Peyer's patch (tissue), 4 donors: Measurements from ENCODE around the gene FOCAD. TPM values are rescaled to one million over a fixed set of nuclear protein-coding genes. Genes with fewer than 3 reads are reported as not detected.

Source experiments
- DNase-seq, 3 donors: peaks; one replicate each; pipeline ENCODE4 v3.0.0-alpha.2; 2017 to 2019
- H3K27ac ChIP-seq, 4 donors: fragments of 200-600 bp; sonication (generic); one replicate each; pipeline ENCODE4 v1.5.1; 2016 to 2019
- H3K27me3 ChIP-seq, 2 donors: fragments of 200-600 bp; sonication (generic); one replicate each; pipeline ENCODE4 v1.5.1; 2019
- H3K36me3 ChIP-seq, 3 donors: fragments of 200-600 bp; sonication (generic); one replicate each; pipeline ENCODE4 v1.5.1; 2016 to 2019
- H3K4me1 ChIP-seq, 4 donors: fragments of 200-600 bp; sonication (generic); one replicate each; pipeline ENCODE4 v1.5.1; 2016 to 2019
- H3K4me3 ChIP-seq, 4 donors: fragments of 200-600 bp; sonication (generic); 1 replicate in 3 of 4; 2 replicates in 1 of 4; pipeline ENCODE4 v1.5.1; 2016 to 2019; ENCODE audit warnings: mild to moderate bottlenecking in 1 of 4
- H3K9me3 ChIP-seq, 4 donors: fragments of 200-600 bp; sonication (generic); one replicate each; pipeline ENCODE4 v1.5.1; 2016 to 2019; ENCODE audit warnings: mild to moderate bottlenecking in 1 of 4
- CTCF ChIP-seq, 6 experiments: fragments of 450-650 bp in 4 of 6; fragments of 200-600 bp in 2 of 6; sonication (generic) in 1 of 6; IDR thresholded peaks; one replicate each; pipeline ENCODE4 v1.5.1; 2017 to 2019; ENCODE audit warnings: antibody characterized with exemption in 6 of 6, mild to moderate bottlenecking in 3 of 6, moderate library complexity in 1 of 6
- POLR2A ChIP-seq, 2 donors: fragments of 450-650 bp; IDR thresholded peaks; one replicate each; pipeline ENCODE4 v1.5.1; 2017; ENCODE audit warnings: antibody characterized with exemption in 2 of 2, mild to moderate bottlenecking in 2 of 2, moderate library complexity in 2 of 2
- total RNA-seq, 4 donors: library from RNA; depleted of rRNA; stranded (reverse); fragments of >200 nt; gene quantifications; one replicate each; pipeline ENCODE4 v1.1.0, GENCODE V29; 2016

Gene FOCAD
- total RNA-seq, 4 donors from 2014 or later = 19.4 to 42.1 (median 28.7) TPM

- DNase-seq = no peak
- TF ChIP-seq CTCF (IDR thresholded peaks at IDR 0.05) = no peak
- no peak for TF ChIP-seq POLR2A (IDR thresholded peaks at IDR 0.05)
- H3K27ac ChIP-seq = no peak overlapping the region
- no peaks in the 10 kb centered on the region for H3K4me1 ChIP-seq
- no peaks in the 10 kb centered on the region for H3K9me3 ChIP-seq
- no peaks in the 10 kb centered on the region for H3K36me3 ChIP-seq
- H3K4me3 ChIP-seq = no peak overlapping the region
- no peaks in the 10 kb centered on the region for H3K27me3 ChIP-seq
These were observed 62.9 kb downstream of the FOCAD start for GRCh38 chr9:20746967-20747366.

GRCh38 chr9:20749496-20750198 lies 65.6 kb downstream of the FOCAD start:
- TF ChIP-seq POLR2A (IDR thresholded peaks at IDR 0.05) = no peak
- no peak for TF ChIP-seq CTCF (IDR thresholded peaks at IDR 0.05)
- no peaks in the 10 kb centered on the region for H3K9me3 ChIP-seq
- H3K4me3 ChIP-seq = no peak overlapping the region
- H3K4me1 ChIP-seq = no peaks in the 10 kb centered on the region
- H3K27me3 ChIP-seq = no peaks in the 10 kb centered on the region
- H3K27ac ChIP-seq = no peak overlapping the region
- H3K36me3 ChIP-seq = no peaks in the 10 kb centered on the region
- no peak for DNase-seq

GRCh38 chr9:20753761-20754160 lies 69.7 kb downstream of the FOCAD start:
- H3K36me3 ChIP-seq = no peaks in the 10 kb centered on the region
- TF ChIP-seq CTCF (IDR thresholded peaks at IDR 0.05) = no peak
- TF ChIP-seq POLR2A (IDR thresholded peaks at IDR 0.05) = no peak
- H3K9me3 ChIP-seq = no peaks in the 10 kb centered on the region
- no peak overlapping the region for H3K4me3 ChIP-seq
- DNase-seq = no peak
- H3K4me1 ChIP-seq = no peaks in the 10 kb centered on the region
- H3K27ac ChIP-seq = no peak overlapping the region
- H3K27me3 ChIP-seq = no peaks in the 10 kb centered on the region

GRCh38 chr9:20754556-20754955 lies 70.5 kb downstream of the FOCAD start:
- no peak for DNase-seq

GRCh38 chr9:20760246-20760891 lies 76.3 kb downstream of the FOCAD start:
- no peak for DNase-seq
- H3K9me3 ChIP-seq = no peaks in the 10 kb centered on the region
- no peaks in the 10 kb centered on the region for H3K4me1 ChIP-seq
- no peak for TF ChIP-seq POLR2A (IDR thresholded peaks at IDR 0.05)
- no peak for TF ChIP-seq CTCF (IDR thresholded peaks at IDR 0.05)
- H3K27me3 ChIP-seq = no peaks in the 10 kb centered on the region
- H3K27ac ChIP-seq = no peak overlapping the region
- no peak overlapping the region for H3K4me3 ChIP-seq
- peaks cover 0 to 7% (median 0%) of the 10 kb centered on the region in 3 donors for H3K36me3 ChIP-seq

More at GRCh38 chr9:20754556-20754955, 70.5 kb downstream of the FOCAD start:
- no peak overlapping the region for H3K4me3 ChIP-seq
- TF ChIP-seq CTCF (IDR thresholded peaks at IDR 0.05) (no peak), POLR2A (IDR thresholded peaks at IDR 0.05) (no peak)
- no peaks in the 10 kb centered on the region for H3K36me3 ChIP-seq
- no peak overlapping the region for H3K27ac ChIP-seq
- H3K4me1 ChIP-seq = no peaks in the 10 kb centered on the region
- H3K9me3 ChIP-seq = no peaks in the 10 kb centered on the region
- no peaks in the 10 kb centered on the region for H3K27me3 ChIP-seq
